Upper lobe of right lung (tissue), 1 donor: ENCODE measurements around the gene YBX3. TPM values are rescaled to one million over a fixed set of nuclear protein-coding genes. Genes with fewer than 3 reads are reported as not detected.
A peak's percentile ranks its signal among the peaks of the same experiment; 100 is the strongest.

Experiments
- ATAC-seq: fragments of 200-7000 bp; cut with Tn5 transposase; one replicate; pipeline ENCODE4 v1.9.1; 2020; ENCODE audit warnings: mild to moderate bottlenecking, moderate library complexity
- DNase-seq: peaks from one replicate; pipeline ENCODE4 v3.0.0-alpha.2; 2020
- H3K27ac ChIP-seq: fragments of 200-600 bp; one replicate; pipeline ENCODE4 v1.8.0; 2022
- H3K27me3 ChIP-seq: fragments of 200-600 bp; one replicate; pipeline ENCODE4 v1.8.0; 2022; ENCODE audit warnings: mild to moderate bottlenecking
- H3K36me3 ChIP-seq: fragments of 200-600 bp; one replicate; pipeline ENCODE4 v1.8.0; 2022
- H3K4me1 ChIP-seq: fragments of 200-600 bp; one replicate; pipeline ENCODE4 v1.8.0; 2022
- H3K4me3 ChIP-seq: fragments of 200-600 bp; one replicate; pipeline ENCODE4 v1.8.0; 2022; ENCODE audit warnings: mild to moderate bottlenecking
- H3K9me3 ChIP-seq: fragments of 200-600 bp; one replicate; pipeline ENCODE4 v1.8.0; 2022
- intact Hi-C: fragments of 100-400 bp; cut with DNase I; formaldehyde crosslinking; loops from one replicate; pipeline ENCODE4 v1.11.0; 2022
- total RNA-seq: library from RNA; stranded (reverse); fragmentation: NEBNext Ultra II Directional; extraction: Animal tissue kit (Norgen Biotek cat#: 25700); gene quantifications from one replicate; pipeline ENCODE4 v1.2.1, GENCODE V29; 2021
- TF ChIP-seq, protein P1 (sequence below): fragments of 200-600 bp; IDR thresholded peaks from one replicate; pipeline ENCODE4 v1.8.0; 2022; ENCODE audit warnings: antibody characterized with exemption
- donor health status: DM: no; HTN: yes; CAD: no; lungs with severe emphysema.

Gene YBX3
- total RNA-seq, 1 donor from 2014 or later = 292 TPM

DNA sequence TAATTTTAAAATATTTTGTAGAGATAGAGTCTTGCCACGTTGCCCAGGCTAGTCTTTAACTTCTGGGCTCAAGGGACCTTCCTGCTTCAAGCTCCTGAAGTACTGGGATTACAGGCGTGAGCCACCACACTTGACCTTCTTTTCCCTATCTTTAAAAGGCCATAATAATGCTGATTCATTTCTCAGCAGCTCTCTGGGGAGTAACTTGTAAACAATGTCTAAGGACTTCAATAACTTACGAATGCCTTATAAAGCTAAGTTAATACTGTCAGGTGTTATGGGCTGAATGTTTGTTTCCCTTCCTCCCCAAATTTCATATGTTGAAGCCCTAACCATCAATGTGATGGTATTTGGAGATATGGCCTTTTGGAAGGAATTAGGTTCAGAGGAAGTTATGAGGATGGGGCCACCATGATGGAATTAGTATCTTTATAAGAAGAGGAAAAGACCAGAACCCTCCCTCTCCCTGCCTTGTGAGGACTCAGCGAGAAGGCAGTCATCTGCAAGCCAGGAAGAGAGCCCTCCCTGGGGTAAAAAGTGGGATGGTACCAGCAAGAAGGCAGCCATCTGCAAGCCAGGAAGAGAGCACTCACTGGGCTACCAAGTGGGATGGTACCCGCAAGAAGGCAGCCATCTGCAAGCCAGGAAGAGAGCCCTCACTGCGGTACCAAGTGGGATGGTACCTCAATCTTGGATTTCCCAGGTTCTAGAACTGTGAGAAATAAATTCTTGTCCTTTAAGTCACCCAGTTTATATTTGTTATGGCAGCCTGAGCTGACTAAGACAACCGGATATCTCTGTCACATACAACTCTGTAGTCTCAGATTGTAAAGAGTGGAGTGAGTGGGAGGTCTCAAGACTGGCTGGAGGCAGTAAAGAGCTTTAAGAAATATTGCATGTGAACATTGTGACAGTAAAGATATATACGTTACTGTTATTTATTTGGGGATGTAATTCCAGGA lies 16.3 kb upstream of the YBX3 start:
- ATAC-seq (peak; percentile 69), DNase-seq (no peak)
- Histone ChIP-seq H3K27ac (no peak overlapping the region), H3K4me3 (no peak overlapping the region), H3K36me3 (no peaks in the 10 kb centered on the region), H3K27me3 (peaks cover 4% of the 10 kb centered on the region), H3K4me1 (no peaks in the 10 kb centered on the region), H3K9me3 (no peaks in the 10 kb centered on the region)
- TF ChIP-seq, protein P1, sequence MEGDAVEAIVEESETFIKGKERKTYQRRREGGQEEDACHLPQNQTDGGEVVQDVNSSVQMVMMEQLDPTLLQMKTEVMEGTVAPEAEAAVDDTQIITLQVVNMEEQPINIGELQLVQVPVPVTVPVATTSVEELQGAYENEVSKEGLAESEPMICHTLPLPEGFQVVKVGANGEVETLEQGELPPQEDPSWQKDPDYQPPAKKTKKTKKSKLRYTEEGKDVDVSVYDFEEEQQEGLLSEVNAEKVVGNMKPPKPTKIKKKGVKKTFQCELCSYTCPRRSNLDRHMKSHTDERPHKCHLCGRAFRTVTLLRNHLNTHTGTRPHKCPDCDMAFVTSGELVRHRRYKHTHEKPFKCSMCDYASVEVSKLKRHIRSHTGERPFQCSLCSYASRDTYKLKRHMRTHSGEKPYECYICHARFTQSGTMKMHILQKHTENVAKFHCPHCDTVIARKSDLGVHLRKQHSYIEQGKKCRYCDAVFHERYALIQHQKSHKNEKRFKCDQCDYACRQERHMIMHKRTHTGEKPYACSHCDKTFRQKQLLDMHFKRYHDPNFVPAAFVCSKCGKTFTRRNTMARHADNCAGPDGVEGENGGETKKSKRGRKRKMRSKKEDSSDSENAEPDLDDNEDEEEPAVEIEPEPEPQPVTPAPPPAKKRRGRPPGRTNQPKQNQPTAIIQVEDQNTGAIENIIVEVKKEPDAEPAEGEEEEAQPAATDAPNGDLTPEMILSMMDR = no peak
- intact Hi-C loops = no loop called here

DNA sequence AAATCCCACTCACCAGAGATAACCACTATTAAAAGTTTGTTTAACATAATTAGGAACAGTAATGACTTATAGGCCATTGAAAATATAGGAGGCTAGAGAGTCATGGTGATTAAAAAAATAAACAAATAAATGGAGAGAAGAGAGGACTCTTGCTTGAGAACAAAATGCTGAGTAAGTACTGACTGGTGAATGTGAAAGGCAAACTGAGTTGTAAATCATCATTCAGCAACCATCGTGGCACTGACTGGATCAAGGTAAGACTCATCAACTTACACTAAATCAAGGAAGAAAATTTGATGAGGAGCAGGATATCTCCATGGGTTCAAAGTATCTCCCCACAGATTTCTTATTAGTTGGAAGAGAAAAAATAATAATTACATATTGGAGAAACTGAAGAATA lies 14.1 kb upstream of the YBX3 start:
- Histone ChIP-seq H3K27ac (no peak overlapping the region), H3K4me1 (no peaks in the 10 kb centered on the region), H3K9me3 (no peaks in the 10 kb centered on the region), H3K4me3 (no peak overlapping the region), H3K27me3 (peaks cover 4% of the 10 kb centered on the region), H3K36me3 (no peaks in the 10 kb centered on the region)
- TF ChIP-seq, protein P1 = no peak
- ATAC-seq (no peak), DNase-seq (no peak)
- intact Hi-C loops = no loop called here

GRCh38 chr12:10736463-10736862 lies 13.3 kb upstream of the YBX3 start:
- Histone ChIP-seq H3K36me3 (no peaks in the 10 kb centered on the region), H3K4me3 (no peak overlapping the region), H3K4me1 (no peaks in the 10 kb centered on the region), H3K9me3 (no peaks in the 10 kb centered on the region), H3K27me3 (peaks cover 4% of the 10 kb centered on the region), H3K27ac (no peak overlapping the region)
- DNase-seq = no peak
- no peak for ATAC-seq
- intact Hi-C loops = no loop called here
- TF ChIP-seq, protein P1 = no peak

DNA sequence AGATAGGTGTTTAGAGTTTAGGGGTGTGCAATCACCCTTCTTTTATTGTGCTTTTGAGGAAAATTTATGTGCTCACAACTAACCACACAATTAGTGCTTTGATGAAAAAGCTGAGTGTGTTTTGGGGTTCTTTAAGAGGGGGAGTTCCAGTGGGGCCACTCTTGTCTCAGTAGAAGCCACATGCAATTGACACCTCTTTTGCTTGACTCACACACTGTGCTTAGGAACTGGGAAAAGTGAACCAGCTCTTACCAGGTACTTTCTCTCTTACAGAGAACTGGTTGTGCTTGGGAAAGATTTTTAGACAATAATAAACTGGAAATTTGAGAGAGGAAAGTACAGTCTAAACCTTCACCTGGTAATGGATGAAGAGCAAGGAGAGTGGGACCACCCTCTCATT lies 12.3 kb upstream of the YBX3 start:
- ATAC-seq (no peak), DNase-seq (no peak)
- intact Hi-C loops = no loop called here
- Histone ChIP-seq H3K4me3 (no peak overlapping the region), H3K4me1 (no peaks in the 10 kb centered on the region), H3K9me3 (no peaks in the 10 kb centered on the region), H3K36me3 (no peaks in the 10 kb centered on the region), H3K27me3 (peaks cover 4% of the 10 kb centered on the region), H3K27ac (no peak overlapping the region)
- TF ChIP-seq, protein P1 = no peak

DNA sequence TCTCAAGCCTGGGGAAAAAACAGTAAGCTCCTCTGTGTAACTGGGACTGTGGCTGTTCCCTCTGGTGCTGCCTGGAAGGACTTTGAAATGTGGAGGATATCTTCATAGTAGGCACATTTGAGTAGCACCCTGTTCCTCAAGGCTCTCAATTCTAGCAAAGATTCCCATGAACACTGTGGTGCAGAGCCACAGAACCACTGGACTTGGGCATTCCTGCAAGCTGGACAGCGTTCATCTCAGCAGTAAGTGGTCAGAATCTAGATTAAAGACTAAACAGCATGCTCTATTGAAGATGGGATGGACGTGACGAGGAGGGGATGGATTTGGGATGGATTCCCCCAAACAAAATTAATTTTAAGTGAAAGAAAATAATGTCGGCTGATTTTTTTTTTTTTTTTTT lies 9.4 kb upstream of the YBX3 start:
- intact Hi-C loops = no loop called here
- Histone ChIP-seq H3K4me3 (no peak overlapping the region), H3K4me1 (no peaks in the 10 kb centered on the region), H3K36me3 (no peaks in the 10 kb centered on the region), H3K27me3 (peaks cover 4% of the 10 kb centered on the region), H3K9me3 (no peaks in the 10 kb centered on the region), H3K27ac (no peak overlapping the region)
- DNase-seq = no peak
- ATAC-seq = no peak
- TF ChIP-seq, protein P1 = no peak
